GM18502 (cell line): ENCODE data around the gene TYRO3.

Experiments
- ATAC-seq: cut with Tn5 transposase; IDR thresholded peaks from one replicate; pipeline ENCODE4 v1.9.1; 2021; ENCODE audit warnings: mild to moderate bottlenecking; ENCODE audit not compliant: unreplicated experiment, poor library complexity

The TYRO3 gene

DNA sequence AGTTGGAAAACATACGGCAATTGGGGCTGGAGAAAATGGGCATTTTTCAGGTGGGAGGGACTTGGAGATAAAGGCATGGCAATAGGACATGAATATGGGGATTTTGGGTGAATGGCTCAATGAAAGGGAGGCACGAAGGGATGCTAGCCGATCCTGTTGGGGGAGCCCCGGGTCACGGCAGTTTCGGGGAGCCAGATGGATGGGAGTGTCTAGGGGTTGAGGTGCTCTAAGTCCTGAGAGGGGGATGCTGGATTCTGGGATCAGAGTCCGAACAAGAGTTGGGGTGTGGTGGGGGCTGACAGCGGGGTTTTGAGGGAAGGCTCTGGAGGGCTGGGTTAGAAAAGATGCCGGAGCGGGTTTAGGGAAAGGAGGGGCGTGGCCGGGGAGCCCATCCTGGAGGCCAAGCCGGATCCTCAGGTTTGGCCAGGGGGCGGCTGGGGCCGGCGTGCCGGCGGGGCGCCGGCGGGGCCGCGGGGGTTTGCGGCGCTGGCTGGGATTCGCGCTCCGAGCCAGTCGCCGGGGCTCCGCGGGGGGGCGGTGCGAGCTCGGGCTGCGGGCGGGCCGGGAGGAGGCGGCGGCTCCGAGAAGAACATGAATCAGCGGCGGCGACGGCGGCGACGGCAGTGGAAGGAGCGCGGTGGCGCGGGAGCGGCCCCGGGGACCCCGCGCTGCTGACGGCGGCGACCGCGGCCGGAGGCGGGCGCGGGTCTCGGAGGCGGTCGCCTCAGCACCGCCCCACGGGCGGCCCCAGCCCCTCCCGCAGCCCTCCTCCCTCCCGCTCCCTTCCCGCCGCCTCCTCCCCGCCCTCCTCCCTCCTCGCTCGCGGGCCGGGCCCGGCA lies at the start of gene TYRO3:
TYRO3 (plus strand) TSS at position 813 of the 839 bp plus-strand sequence. CDS start 46 bp downstream, outside the sequence.
- ATAC-seq = no peak

DNA sequence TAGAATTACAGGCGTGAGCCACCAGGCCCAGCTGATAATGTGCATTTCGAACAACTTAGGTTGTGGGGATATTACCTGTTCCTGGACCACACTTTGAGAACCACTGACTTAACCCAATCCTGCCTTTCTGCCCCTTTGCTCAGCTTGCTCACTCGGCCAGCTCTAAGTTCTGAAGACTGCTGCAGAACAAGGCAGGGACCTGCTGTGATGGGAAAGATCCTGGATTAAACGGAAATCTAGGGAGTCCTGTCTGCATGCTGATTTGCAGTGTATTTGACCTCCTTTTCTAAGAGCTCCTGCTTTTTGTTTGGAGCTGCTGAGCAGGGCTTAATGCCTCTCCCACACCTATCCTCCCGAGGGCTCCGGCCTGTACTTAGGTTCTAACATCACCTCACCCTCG lies 48.3 kb upstream of the TYRO3 start:
- no peak for ATAC-seq

DNA sequence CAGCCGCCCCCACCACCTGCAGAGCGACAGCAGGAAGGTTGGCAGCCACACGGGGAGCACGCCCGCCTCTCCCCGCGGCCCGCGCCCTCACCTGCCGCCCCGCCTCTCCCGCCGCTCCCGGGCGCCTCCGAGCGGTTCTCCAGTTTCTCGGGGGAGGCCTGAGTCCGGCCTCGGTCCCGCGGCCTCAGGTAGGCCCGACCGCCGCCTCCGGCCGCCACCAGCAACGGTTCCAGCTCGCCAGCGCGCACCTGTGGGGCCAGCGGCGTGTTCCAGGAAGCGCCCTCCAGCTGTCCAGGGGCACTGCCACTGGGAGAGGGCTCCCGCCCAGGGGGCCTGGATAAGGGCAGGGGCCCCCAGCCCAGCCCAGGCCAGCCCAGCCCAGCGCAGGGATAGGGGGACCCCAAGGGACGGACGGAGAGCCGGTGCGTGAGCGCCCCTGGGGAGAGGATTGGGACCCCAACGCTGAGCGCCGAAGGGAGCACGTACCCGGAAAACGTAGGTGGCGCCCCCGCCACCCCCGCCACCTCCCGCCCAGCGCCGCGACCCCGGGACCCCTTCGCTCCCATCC lies 47.6 kb upstream of the TYRO3 start:
- no peak for ATAC-seq

DNA sequence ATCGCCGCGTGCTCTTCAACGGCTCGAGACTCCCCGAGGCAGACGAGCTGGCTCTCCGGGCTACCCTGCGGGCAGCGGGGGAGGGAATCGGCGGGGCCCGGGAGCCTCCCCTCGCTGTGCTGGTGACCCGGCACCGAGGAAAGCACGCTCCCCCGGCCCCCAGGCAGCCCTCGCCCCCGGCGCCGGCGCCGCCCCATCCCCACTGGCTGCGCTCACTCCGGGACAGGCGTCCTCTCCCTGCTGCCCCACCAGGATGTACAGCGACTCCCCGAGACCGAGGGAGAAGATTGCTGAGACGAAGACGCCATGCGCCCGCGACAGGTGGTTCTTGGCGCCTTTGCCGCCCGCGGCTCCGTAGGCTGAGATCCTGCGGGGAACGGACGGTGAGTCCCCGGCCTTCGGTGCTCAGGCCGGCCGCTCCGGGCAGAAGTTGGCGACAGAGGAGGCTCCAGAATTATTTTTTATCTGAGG lies 47.1 kb upstream of the TYRO3 start:
- ATAC-seq = no peak

DNA sequence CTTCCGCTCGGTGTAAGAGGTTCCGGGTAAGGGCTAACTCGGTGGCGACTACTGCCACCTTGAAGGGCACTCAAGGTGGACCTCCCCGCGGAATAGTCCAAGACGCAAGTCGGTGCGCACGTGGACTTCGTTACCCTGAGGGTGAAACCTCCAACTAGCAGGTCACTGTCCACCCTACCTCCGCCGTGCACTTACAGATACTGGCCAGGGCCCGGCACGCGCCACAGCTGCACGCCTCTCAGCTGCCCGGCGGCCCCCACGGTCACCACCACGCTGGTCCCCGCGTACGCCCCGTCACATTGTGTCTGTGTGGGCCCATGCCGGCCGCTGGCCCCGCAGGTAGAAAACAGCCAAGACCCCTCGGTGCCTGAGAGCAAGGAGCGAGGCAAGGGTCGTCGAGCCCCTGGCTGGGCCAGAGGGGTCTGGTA lies 46.5 kb upstream of the TYRO3 start:
- no peak for ATAC-seq

DNA sequence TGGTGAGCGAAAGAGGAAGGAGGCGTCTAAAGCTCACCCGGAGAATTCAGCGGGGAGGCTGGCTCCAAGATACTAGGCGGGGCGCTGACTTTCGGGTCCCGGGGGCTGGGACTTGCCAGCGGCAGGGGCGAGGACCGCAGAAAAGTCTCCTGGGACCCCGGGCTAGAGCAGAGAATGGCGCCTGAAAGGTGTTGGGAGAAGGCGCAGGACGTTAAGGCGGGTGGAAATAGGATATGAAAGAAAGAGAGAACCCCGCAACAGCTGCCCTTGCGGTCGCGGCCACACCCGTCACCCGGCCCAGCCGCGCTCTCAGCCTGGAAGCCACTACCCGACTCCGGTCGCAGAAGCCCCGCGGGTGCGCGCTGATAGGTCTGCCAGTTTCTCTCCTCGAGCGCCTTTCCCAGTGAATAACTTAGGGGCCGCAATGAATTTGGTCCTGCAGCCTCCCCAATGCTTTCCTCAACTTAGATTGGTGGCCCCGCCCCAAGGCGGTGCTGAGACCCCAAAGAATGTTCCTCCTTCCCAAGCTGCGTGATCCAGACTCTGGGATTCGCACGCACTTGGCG lies 46.0 kb upstream of the TYRO3 start:
- ATAC-seq = no peak

DNA sequence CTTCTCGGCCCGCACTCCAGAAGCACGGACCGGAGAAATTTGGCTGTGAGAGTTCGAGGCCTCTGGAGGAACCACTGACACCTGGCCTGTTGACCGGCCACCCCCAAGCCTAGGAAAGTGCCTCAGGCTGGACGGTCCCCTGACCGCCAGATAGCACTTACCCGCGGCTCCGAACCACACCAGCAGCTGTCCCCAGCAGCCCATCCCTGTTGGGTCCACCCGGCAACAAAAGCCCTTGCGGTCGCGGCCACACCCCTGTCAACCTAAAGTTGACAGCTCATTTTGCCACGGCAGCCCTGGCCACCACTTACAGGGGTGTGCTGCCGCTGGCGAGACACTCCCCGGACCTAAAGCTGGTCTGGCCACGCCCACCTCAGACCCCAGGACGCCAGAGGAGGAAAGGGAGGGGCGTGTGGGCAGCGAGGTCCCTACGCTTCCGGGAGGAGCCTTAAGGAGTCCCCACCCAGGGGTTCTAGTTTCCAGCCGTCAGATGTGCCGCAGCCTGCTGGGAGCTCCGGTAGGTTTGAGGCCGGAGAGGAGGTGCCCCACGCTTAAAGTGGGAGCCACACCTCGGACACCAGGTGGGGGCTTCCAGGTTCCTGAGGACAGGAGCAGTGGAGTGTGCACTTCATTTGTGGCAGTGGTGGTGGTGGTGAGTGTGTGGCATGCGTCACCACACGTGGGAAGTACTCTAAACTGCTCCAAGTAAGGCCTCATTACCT lies 45.3 kb upstream of the TYRO3 start, which contains the start of gene LTK:
LTK (minus strand) TSS at position 322 of the 722 bp plus-strand sequence; CDS start at position 204, 118 bp downstream.
- no peak for ATAC-seq

DNA sequence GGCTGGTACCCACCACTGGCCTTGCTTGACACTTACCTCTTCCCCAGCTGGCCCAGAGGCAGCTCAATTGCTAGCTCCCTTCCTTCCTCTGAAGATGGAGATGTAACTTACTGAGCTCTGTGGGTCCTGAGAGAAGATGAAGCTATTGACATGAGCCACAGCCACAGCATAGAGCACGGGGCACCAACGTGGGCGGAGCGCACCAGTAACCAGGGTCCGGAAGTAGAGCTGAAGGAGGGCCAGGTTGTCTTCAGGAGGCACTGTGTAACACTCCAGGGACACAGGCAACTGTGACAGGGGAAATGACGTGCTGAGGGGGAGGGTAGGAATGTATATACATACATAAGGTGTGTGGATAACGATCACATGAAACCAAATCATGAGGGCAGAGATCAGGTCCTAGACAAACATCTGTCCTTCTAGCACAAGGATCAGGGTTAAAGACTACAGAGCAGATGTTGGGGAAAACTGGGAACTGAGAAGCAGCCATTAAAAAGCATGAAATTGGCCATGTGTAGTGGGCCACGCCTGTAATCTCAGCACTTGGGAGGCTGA lies 41.0 kb upstream of the TYRO3 start:
- no peak for ATAC-seq

DNA sequence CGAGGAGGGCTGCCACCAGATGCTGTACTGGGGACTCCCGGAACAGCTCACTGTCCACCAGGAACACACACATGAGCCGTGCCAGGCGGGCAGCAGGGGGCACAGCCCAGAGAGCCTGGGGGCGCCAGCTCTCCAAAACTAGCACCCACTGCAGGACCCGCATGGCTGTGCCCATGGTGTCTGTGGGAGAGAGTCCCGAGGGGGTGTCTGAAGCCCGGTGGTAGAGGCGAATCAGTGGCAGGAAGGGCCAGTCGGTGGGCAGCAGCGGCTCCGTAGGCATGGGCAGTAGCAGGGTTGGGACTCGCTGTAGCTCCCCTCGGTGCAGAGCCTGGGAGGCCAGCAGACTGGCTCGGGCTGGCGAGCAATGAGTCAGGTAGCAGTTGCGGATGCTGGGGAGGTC lies 38.4 kb upstream of the TYRO3 start:
- no peak for ATAC-seq

DNA sequence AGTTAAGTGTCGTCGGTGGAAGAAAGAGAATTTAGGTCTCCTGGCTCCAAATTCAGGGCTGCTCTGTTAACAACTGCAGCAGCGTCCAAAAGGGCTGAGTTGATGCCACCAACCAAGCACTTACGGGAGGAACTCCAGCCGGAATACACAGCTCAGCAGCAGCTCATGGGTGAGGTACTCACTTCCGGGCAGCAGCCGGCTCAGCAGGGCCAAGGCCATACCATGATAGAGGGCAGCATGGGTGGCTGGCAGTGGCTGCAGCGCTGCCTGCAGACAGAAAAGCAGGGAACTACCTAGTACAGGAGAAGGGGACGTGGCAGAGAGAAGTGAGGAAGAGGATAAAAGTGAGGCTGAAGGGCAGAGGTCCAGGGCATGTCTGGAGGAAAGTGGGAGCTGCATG lies 37.4 kb upstream of the TYRO3 start:
- no peak for ATAC-seq

DNA sequence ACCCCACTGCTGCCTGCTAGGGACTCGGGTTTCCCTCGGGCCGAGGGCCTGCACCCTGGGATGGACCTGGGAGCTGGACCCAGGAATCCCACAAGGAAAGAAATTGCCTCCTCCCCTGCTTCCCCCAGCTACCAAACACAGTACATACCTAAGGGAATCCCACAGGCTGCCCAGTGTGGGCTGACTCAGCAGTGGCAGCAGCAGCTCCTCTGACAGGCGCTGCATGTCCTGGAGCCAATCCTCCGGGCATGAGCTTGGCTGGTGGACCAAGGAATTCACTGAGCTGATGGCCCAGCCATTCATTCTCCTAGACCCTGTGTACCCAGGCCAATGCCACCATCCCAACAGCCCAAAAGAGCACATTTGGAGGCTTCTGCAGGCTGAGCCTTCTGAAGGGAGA lies 35.9 kb upstream of the TYRO3 start:
- ATAC-seq = no peak

DNA sequence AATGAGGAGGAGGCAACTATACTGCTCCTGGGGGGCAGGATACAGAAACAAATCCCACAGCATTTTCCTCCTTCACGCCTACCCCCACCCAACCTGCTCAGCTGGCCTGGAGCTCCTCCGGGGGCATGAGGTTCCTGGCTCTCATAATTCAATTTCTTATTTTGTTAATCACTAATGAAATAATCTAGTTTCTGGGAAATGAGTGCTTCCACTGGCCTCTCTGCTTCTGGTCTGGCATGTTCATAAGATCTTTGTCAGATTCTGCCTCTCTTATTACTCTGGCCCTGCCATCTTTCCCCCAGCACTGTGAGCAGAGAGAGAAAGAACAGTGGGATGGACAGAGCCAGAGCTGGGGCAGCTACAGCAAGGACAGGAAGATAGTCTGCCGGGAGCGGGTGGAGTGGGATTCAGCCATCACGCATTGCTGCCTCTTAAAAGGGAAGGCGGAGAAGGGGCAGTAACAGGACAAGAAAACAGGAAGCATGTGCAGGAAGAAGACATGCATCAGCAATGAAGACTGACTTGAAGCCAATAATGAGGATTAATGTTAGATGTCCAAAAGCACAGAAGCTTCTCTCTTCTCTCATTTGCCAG lies 28.6 kb upstream of the TYRO3 start:
- ATAC-seq = no peak

DNA sequence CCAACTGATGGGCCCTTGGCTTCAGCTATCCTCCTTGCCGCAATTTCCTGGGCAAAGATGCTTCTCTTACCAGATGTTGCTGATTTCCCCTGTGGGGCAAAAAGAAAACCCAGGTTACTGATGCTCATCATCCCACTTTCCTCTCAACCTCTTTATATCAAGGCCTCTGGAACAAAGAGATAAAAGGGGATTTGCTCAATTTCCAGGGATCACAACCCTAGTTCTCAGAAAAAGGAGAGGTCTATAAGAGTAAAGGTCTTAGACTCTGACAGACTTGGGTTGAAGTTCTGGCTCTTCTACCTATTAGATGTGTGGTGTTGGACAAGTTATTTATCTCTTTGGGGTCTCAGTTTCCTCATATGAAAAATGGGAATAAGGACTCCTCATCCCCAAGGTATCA lies 23.5 kb upstream of the TYRO3 start:
- ATAC-seq = no peak

DNA sequence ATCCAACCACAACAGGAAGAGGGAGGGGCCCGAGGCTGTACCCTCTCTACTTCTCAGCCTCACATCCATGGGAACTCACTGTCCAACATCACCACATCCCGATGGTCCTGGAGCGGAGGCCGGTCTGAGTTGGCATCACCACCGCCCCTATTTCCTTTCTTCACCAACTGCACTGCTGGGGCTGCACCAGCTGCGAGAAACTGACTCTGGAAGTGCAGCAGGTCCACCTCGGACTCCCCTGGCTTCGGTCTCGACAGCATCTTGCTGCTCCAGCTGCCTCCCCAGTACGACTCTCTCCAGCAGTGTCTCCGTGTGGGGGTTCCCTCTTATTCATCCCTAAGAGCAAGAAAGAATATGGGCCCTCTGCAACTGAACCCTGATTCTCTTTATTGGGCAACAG lies 22.1 kb upstream of the TYRO3 start:
- ATAC-seq = no peak

DNA sequence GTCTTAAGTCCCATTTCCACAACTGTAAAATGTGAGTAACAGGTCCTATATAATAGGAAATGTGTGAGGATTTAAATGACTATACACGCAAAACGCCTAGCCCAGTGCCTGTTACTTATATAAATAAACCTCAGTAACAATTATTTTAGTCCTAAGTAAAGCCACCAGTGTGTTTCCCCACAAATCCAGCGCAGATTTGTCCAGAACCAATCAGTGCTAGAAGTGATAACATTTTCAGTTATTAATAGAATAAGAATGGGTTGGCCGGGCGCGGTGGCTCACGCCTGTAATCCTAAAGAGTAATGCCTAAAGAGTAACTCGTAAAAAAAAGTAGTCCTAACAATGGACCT lies 15.5 kb upstream of the TYRO3 start:
- ATAC-seq = no peak

DNA sequence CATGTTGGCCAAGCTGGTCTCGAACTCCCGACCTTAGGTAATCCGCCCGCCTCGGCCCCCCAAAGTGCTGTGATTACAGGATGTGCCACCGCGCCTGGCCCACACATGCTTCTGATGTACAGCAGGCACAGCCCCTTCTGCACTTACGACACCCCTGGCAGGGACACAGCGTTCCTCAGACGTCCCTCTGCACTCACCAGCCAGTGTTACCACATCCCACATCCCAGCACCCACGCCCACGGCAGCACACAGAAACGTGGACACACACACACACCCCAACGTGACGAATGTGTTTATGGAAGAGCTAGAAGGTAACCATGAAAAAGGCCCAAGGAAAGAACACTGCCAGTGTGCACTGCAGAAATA lies 14.4 kb upstream of the TYRO3 start:
- no peak for ATAC-seq

DNA sequence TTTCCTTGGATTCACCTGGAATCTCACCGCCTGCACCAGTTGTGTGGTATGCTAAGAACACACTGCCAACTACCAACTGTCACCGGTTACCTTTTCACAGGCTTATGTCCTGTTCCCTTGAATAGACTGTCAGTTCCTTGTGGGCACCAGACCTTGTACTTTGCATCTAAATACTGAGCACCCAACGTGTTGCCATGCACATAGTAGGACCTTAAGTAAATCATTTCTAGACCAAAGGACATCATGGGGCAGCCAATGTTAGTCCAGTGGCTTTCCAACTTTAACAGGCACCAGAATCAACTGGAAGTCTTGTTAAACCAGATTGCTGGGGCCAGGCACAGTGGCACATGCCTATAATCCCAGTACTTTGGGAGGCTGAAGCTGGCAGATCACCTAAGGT lies 13.8 kb upstream of the TYRO3 start:
- ATAC-seq = no peak

DNA sequence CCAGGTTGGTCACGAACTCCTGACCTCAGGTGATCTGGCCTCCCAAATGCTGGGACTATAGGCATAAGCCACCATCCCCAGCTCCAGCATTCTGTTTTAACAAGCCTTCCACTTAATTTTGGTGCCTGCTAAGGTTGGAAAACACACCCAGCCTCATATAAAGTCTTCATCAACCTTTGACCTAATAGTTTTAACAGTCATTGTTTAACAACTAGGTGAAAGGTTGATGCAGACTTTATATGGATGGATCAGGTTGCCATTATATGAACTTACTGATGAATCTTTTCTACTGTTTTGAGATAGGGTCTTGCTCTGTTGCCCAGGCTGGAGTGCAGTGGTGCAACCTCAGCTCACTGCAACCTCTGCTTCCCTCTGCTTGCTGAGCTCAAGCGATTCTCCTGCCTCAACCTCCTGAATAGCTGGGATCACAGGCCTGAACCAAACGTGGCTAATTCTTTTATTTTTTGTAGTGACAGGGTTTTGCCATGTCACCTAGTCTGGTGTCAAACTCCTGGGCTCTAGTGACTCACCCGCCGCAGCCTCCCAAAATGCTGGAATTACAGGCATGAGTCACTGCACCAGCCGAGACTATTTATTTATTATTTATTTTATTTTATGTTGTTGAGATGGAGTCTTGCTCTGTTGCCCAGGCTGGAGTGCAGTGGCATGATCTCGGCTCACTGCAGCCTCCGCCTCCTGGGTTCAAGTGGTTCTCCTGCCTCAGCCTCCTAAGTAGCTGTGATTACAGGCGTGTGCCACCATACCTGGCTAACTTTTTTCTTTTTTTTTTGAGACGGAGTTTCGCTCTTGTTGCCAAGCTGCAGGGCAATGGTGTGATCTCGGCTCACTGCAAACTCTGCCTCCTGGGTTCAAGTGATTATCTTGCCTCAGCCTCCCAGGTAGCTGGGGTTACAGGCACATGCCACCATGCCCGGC lies 11.9 kb upstream of the TYRO3 start:
- no peak for ATAC-seq

DNA sequence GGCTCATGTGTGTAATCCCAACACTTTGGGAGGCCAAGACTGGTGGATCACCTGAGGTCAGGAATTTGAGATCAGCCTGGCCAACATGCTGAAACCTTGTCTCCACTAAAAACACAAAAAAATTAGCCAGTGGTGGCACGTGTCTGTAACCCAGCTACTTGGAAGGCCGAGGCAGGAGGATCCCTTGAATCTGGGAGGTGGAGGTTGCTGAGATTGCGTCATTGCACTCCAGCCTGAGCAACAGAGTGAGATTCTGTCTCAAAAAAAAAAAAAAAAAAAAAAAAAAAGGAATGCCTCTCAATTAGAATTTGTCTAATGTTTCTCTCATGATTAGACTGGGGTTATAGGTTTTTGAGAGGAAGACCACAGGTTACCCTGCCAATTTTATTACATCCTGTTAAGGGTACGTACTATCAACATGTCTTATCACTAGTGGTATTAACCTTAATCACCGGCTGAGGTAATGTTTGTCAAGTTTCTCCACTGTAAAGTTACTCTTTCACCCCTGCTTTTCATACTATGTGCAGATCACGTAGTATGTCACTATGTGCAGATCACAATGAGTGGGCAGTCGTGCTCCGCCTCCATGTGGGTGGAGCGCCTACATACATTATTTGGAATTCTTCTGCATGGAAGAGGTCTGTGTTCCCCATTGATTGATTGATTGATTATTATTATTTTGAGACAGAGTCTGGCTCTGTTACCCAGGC lies 8.8 kb upstream of the TYRO3 start:
- ATAC-seq = no peak
